ENCODE results near the gene ABHD12.

DNA sequence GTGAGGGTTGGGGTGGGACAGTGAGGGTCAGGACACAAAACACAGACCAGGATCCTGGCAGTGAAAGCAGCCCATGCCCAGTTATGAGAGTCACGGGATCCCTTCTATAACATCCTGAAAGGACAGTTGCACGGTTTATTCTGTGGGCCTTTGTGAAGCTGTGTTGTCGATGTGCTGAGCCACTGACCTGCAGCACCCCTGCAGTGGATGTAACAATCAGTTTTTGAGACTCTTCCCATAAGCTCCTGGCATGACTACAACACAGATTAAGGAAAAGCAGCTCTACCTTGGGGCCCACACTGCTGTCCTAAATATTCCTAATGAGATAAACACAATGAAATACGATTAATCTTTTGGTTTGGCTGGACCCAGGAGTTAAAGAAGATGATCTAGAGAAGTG is 139.1 kb downstream of the ABHD12 start:
- TF ChIP-seq, protein P1, sequence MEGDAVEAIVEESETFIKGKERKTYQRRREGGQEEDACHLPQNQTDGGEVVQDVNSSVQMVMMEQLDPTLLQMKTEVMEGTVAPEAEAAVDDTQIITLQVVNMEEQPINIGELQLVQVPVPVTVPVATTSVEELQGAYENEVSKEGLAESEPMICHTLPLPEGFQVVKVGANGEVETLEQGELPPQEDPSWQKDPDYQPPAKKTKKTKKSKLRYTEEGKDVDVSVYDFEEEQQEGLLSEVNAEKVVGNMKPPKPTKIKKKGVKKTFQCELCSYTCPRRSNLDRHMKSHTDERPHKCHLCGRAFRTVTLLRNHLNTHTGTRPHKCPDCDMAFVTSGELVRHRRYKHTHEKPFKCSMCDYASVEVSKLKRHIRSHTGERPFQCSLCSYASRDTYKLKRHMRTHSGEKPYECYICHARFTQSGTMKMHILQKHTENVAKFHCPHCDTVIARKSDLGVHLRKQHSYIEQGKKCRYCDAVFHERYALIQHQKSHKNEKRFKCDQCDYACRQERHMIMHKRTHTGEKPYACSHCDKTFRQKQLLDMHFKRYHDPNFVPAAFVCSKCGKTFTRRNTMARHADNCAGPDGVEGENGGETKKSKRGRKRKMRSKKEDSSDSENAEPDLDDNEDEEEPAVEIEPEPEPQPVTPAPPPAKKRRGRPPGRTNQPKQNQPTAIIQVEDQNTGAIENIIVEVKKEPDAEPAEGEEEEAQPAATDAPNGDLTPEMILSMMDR (IDR thresholded peaks at IDR 0.05; ENCODE audit: extremely low read depth in 1 of 2, insufficient read depth in 1 of 2, low read depth in 1 of 2, low read length in 2 of 2) = no peak
- no peak for TF ChIP-seq EZH2 (IDR thresholded peaks at IDR 0.05; ENCODE audit: borderline replicate concordance, low read depth, low read length, severe bottlenecking)
- no peak for TF ChIP-seq JUN (IDR thresholded peaks at IDR 0.05; ENCODE audit: borderline replicate concordance, insufficient read depth, insufficient read length, low read depth)
- TF ChIP-seq, protein P2, sequence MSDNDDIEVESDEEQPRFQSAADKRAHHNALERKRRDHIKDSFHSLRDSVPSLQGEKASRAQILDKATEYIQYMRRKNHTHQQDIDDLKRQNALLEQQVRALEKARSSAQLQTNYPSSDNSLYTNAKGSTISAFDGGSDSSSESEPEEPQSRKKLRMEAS (IDR thresholded peaks at IDR 0.05; ENCODE audit: insufficient read depth, insufficient read length) = no peak
- no peak for TF ChIP-seq POLR2A (IDR thresholded peaks at IDR 0.05; ENCODE audit: low read depth, low read length)
- no peak for TF ChIP-seq POLR2AphosphoS5 (IDR thresholded peaks at IDR 0.05; ENCODE audit: insufficient read depth, low read depth, low read length)
